GM12892 (cell line): ENCODE measurements around the gene KRTAP12-4. TPM values are rescaled to one million over a fixed set of nuclear protein-coding genes. Genes with fewer than 3 reads are reported as not detected.

Experiments used
- DNase-seq: peaks from one replicate; pipeline ENCODE4 v3.0.0; 2011; ENCODE audit not compliant: insufficient read length
- FAIRE-seq: peaks from 2 replicates; lab custom pipeline; 2011; peaks lifted over from hg19 to GRCh38; lab: Jason Lieb, UNC
- POLR2A ChIP-seq: IDR thresholded peaks from 2 replicates; pipeline ENCODE4 v1.6.1; 2011; ENCODE audit warnings: low read depth, low read length, control low read depth
- POLR2AphosphoS5 ChIP-seq: IDR thresholded peaks from 2 replicates; pipeline ENCODE4 v1.6.1; 2011; ENCODE audit warnings: low read depth, low read length, control low read depth
- TAF1 ChIP-seq: IDR thresholded peaks from 2 replicates; pipeline ENCODE4 v1.6.1; 2011; ENCODE audit warnings: low read depth, mild to moderate bottlenecking, control low read depth, low read length, borderline replicate concordance
- polyA plus RNA-seq: library from polyadenylated mRNA; unstranded; fragments of >200 nt; gene quantifications from one replicate; pipeline ENCODE4 v1.2.1, GENCODE V29; 2012; ENCODE audit warnings: missing spikeins, inconsistent platforms; ENCODE audit not compliant: missing spikeins

KRTAP12-4 gene, protein sequence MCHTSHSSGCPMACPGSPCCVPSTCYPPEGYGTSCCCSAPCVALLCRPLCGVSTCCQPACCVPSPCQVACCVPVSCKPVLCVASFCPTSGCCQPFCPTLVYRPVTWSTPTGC
- polyA plus RNA-seq, result not detected

GRCh38 chr21:44654576-44655175 lies at the start of gene KRTAP12-4:
TSS of gene KRTAP12-4 (minus strand) at chr21:44654659. CDS start at chr21:44654614, 45 bp downstream.
- TF ChIP-seq TAF1 (no peak), POLR2AphosphoS5 (no peak), POLR2A (no peak)
- FAIRE-seq (no peak), DNase-seq (no peak)

DNA sequence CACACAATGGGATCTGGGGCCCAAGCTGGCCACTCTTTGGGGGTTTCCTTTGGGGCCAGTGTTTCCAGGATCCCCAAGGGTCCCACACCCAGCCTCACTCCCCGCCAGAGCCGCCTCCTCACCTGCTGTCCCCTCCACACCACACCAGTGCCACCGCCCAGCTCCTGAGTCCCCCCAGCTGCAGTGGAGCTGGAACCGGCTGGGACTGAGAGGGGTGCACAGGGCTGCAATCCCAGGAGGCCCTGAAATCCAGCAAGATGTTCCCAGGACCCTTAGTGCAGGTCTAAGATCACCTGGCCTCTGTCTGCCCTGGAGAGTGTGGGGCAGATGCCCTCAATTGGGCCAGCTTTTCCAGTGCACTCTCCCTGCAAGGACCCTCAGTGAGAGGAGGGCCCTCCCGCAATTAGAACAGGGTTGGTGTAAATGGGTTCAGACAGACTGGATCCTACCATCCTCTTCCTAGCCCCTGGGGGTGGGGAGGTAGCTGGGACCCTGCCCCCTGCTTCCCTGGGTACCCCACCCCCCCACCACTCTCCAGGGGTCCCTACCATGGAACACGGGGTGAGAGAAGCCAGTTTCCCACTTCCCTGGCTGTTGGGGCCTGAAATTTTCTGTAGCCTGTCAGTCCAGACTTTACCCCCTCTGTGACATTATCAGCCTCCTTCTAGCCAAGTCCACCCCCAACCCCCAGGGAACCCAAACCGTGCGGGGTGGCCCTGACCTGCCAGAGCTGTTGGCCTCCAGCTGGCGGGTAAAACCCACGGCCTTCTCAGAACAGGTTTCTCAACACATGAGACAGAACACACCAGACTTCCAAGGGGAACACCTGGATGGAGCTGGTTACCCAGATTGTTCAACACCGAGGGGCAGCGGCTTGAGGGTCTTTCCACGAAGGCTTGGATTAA lies 49.5 kb upstream of the KRTAP12-4 start:
- TF ChIP-seq TAF1, result no peak
- no peak for TF ChIP-seq POLR2AphosphoS5
- no peak for TF ChIP-seq POLR2A
- no peak for DNase-seq
- FAIRE-seq, result no peak

DNA sequence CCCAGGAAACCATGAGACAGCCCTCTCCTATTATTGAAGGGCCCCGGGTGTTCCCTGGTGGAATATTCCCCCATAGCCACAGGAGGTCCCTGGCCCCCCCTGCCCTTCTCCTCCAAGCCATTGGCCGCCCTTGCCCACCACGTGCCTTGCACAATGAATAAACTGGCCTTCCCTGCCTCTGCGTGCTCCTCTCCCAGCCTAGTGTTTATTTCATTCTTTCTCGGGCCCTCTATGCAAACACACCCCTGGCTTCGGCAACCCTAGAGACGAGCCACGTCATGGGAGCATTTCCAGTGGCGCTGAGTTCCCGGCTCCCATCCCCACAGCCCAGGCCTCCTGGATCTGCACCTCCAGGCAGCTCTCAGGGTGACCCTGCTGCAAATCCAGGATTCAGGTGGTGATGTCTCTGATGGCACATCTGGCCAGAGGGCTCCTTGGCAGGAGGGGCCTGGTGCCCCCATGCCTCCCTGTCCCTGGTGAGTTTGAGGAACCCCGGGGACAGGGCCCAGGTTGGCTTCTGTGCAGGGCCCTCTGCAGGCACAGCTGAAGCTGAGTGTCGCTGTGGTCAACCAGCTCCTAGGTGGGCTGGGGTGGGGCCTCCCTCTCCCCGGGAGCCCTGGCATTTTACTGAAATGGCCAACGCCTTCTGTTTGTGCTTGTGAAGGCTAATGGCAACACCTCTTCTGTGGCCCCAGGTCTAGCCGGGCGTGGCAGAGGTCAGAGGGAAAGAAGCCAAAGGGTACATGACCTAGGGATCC lies 48.7 kb upstream of the KRTAP12-4 start:
- FAIRE-seq (no peak), DNase-seq (no peak)
- TF ChIP-seq POLR2A (no peak), POLR2AphosphoS5 (no peak), TAF1 (no peak)

DNA sequence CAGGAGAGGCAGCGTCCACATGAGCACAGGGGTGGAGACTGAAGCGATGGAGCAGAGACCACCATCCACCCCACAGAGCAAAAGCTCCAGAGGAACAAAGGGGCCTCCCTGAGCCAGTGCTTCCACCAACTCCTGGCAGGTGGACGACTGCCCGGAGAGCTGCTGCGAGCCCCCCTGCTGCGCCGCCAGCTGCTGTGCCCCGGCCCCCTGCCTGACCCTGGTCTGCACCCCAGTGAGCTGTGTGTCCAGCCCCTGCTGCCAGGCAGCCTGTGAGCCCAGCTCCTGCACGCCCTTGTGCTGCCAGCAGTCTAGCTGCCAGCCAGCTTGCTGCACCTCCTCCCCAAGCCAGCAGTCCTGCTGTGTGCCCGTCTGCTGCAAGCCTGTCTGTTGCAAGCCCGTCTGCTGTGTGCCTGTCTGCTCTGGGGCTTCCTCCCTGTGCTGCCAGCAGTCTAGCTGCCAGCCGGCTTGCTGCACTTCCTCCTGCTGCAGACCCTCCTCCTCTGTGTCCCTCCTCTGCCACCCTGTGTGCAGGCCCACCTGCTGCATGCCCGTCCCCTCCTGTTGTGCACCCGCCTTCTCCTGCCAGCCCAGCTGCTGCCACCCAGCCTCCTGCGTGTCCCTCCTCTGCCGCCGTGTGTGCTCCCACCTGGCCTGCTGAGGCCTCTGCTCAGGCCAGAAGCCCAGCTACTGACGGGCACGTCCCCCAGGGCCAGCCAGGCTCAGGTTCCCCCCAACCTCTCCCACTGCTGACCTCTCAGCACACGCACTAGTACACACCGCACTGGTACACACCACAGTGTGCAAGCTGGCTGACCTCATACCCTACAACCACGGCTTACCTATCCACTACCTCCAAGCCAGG lies 47.9 kb upstream of the KRTAP12-4 start:
- TF ChIP-seq TAF1 (no peak), POLR2AphosphoS5 (no peak), POLR2A (no peak)
- FAIRE-seq, result no peak
- no peak for DNase-seq

DNA sequence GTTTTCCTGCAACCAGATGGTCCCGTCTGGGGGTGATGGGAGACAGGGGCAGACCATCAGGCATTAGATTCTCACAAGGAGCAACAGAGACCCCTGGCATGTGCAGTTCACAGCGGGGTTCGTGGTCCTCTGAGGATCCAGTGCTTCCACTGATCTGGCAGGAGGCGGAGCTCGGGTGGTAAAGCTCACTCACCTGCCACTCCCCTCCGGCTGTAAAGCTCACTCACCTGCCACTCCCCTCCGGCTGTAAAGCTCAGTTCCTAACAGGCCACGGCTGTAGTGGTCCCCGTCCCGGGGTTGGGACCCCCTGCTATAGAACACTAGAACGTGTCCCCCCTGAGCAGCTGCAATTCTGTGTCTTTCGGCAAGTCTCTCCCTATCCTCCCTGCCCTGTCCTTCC lies 47.1 kb upstream of the KRTAP12-4 start:
- FAIRE-seq (no peak), DNase-seq (no peak)
- TF ChIP-seq POLR2A, result no peak
- TF ChIP-seq TAF1, result no peak
- TF ChIP-seq POLR2AphosphoS5, result no peak

GRCh38 chr21:44701023-44701400 lies 46.6 kb upstream of the KRTAP12-4 start:
- DNase-seq (no peak), FAIRE-seq (no peak)
- no peak for TF ChIP-seq TAF1
- TF ChIP-seq POLR2AphosphoS5, result no peak
- no peak for TF ChIP-seq POLR2A

DNA sequence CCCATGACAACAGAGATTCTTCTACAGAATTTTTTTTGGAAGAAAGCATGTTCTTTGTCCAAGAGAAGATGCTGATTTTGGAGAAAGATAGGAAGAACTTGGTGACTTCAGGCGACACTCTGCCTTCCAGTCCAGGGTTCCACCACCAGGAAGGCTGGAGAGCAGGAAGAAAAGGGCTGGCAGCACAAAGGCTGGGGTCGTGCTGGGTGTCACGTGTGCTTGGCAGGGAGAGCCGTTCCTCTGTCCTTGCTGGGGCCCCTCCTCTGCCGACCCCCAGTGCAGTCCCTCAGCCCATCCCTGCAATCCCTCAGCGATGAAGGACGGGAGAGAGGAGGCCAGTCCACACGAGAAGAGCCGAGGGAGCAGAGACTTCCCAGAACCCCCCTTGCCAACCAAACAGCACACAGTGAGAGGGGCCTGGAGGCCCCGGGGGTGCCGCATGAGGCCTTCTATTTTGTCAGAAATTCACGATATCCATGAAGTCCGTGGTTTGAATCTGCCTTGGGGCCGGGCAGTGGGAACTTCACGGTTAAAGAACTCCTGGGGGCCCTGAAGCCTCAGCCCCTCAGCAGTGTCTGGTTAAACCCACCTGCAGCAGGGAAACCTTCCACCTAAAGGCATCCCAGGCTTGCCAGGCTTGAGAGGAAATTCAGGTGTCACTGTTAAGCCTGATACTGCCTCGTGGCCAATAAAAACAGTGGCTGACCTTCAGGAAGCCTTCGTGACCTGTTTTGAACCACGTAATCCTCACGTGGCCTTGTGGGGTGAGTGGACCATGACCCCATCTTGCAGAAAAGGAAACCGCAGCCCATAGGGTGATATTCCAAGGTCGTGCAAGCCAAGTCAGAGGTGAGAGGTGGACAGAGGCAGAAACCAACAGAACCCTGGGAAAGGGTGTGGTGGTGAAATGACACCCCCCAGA lies 45.9 kb upstream of the KRTAP12-4 start:
- DNase-seq, result no peak
- TF ChIP-seq TAF1 (no peak), POLR2A (no peak), POLR2AphosphoS5 (no peak)
- FAIRE-seq, result no peak

GRCh38 chr21:44699502-44700001 lies 45.1 kb upstream of the KRTAP12-4 start:
- TF ChIP-seq POLR2A (no peak), TAF1 (no peak), POLR2AphosphoS5 (no peak)
- no peak for FAIRE-seq
- DNase-seq, result no peak
